ENCODE measurements around the gene TXK. TPM values are rescaled to one million over a fixed set of nuclear protein-coding genes. Genes with fewer than 3 reads are reported as not detected.
A peak's percentile ranks its signal among the peaks of the same experiment; 100 is the strongest.

Gene TXK
- total and polyA plus RNA-seq, 2 experiments from 2014 or later = 0.14 to 0.40 TPM

DNA sequence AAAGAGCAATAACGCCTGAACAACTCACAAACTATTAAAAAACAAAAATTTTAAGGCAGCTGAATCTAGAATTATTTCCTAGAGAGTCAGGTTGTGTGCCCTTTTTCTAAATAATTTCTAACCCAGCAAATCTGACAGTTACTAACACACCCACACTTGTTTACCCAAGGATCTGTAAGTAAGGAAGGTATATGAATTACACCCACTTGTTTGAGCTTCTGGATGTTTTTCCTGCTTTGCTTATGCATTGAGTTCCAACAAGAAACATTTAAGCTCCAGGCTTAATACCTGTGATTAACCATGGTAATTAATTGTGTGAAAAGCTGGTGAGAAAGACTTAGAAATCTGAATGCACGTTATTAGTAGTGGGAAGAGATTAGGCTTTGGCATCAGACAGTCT, 115.9 kb downstream of the TXK start:
- peak overlapping the region; percentile 98 for H3K4me2 ChIP-seq
- H3K4me1 ChIP-seq (ENCODE audit: insufficient read depth) = peaks cover 7% of the 10 kb centered on the region; the same call in 1 of the 2 replicates
- H3K4me1 Mint-ChIP-seq = peaks cover 11% of the 10 kb centered on the region
- H3K79me2 ChIP-seq (replicated peaks; ENCODE audit: insufficient read depth) = peaks cover 24% of the 10 kb centered on the region
- H3F3A ChIP-seq (replicated peaks; ENCODE audit: low read depth) = peaks cover 5% of the 10 kb centered on the region; the same call in 1 of the 2 replicates
- no peak overlapping the region for H2AFZ ChIP-seq
- DNase-seq (ENCODE audit: low spot score) (no peak), ATAC-seq (no peak)
- no peaks in the 10 kb centered on the region for H3K36me3 ChIP-seq (ENCODE audit: insufficient read depth)
- peak overlapping the region; percentile 97 for H3K4me3 ChIP-seq
- peaks cover 11% of the 10 kb centered on the region for H3K36me3 Mint-ChIP-seq (ENCODE audit: low read depth)
- H3K9me2 ChIP-seq (ENCODE audit: insufficient read depth) = peaks cover 8% of the 10 kb centered on the region; the same call in 1 of the 2 replicates
- H3K4me3 Mint-ChIP-seq = peak overlapping the region; percentile 16; the same call in 2 of the 3 replicates
- H3K27me3 Mint-ChIP-seq (ENCODE audit: insufficient read depth, low read depth, poor library complexity) = peaks cover 10% of the 10 kb centered on the region
- H3K27ac ChIP-seq (ENCODE audit: low read depth) = no peak overlapping the region
- TF ChIP-seq ZNF114 (CRISPR knock-in tag; IDR thresholded peaks at IDR 0.05) = no peak
- TF ChIP-seq, protein P1, sequence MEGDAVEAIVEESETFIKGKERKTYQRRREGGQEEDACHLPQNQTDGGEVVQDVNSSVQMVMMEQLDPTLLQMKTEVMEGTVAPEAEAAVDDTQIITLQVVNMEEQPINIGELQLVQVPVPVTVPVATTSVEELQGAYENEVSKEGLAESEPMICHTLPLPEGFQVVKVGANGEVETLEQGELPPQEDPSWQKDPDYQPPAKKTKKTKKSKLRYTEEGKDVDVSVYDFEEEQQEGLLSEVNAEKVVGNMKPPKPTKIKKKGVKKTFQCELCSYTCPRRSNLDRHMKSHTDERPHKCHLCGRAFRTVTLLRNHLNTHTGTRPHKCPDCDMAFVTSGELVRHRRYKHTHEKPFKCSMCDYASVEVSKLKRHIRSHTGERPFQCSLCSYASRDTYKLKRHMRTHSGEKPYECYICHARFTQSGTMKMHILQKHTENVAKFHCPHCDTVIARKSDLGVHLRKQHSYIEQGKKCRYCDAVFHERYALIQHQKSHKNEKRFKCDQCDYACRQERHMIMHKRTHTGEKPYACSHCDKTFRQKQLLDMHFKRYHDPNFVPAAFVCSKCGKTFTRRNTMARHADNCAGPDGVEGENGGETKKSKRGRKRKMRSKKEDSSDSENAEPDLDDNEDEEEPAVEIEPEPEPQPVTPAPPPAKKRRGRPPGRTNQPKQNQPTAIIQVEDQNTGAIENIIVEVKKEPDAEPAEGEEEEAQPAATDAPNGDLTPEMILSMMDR (conservative IDR thresholded peaks at IDR 0.05; ENCODE audit: low read depth in 2 of 2) = no peak
- TF ChIP-seq EZH2phosphoT487 (IDR thresholded peaks at IDR 0.05; ENCODE audit: unreplicated experiment) = no peak
- no peak for TF ChIP-seq CREB1 (CRISPR knock-in tag; IDR thresholded peaks at IDR 0.05; ENCODE audit: low read depth)
- H4K20me1 ChIP-seq (replicated peaks; ENCODE audit: insufficient read depth) = peaks cover 7% of the 10 kb centered on the region
- H3K27ac Mint-ChIP-seq = no peak overlapping the region
- peaks cover 17% of the 10 kb centered on the region for H3K27me3 ChIP-seq (ENCODE audit: insufficient read depth)
- H3K9me3 Mint-ChIP-seq = peaks cover 2% of the 10 kb centered on the region; the same call in 1 of the 3 replicates

DNA sequence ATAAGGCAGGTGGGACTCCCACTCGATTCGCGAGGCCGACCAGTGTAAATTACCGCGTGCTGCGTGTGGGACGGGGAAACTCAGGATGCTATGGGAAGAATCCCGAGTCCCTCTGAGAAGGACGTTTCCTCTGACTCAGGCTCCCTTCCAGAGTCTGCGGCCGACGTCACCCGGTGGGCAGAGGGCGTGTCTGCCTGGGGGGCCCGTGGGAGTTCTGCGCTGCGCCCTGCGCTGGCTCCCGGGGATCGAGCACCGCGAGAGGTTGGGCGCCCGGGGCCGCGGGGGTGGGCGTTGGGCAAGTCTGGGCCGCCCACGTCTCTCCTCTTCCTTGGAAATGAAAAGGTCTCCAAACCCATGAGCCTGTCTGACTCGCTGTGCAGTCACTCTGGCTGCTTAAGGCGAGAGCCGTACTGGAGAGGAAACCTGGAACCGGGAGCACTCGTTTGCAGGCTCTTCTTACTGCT, 116.9 kb downstream of the TXK start:
- Mint-ChIP-seq H3K27ac (peak overlapping the region; percentile 56; the same call in 1 of the 2 replicates), H3K4me1 (peaks cover 11% of the 10 kb centered on the region), H3K27me3 (ENCODE audit: insufficient read depth, low read depth, poor library complexity) (peaks cover 10% of the 10 kb centered on the region), H3K4me3 (peak overlapping the region; percentile 92), H3K9me3 (peaks cover 2% of the 10 kb centered on the region; the same call in 1 of the 3 replicates), H3K36me3 (ENCODE audit: low read depth) (peaks cover 11% of the 10 kb centered on the region)
- Histone ChIP-seq H3K9me2 (ENCODE audit: insufficient read depth) (peaks cover 8% of the 10 kb centered on the region; the same call in 1 of the 2 replicates), H3K27me3 (ENCODE audit: insufficient read depth) (peaks cover 17% of the 10 kb centered on the region), H3K36me3 (ENCODE audit: insufficient read depth) (no peaks in the 10 kb centered on the region), H3K79me2 (replicated peaks; ENCODE audit: insufficient read depth) (peaks cover 24% of the 10 kb centered on the region), H4K20me1 (replicated peaks; ENCODE audit: insufficient read depth) (peaks cover 7% of the 10 kb centered on the region), H3F3A (replicated peaks; ENCODE audit: low read depth) (peaks cover 5% of the 10 kb centered on the region; the same call in 1 of the 2 replicates), H3K27ac (ENCODE audit: low read depth) (no peak overlapping the region), H3K4me2 (peak overlapping the region; percentile 98), H3K4me1 (ENCODE audit: insufficient read depth) (peaks cover 14% of the 10 kb centered on the region; the same call in 1 of the 2 replicates), H2AFZ (peak overlapping the region; percentile 99), H3K4me3 (peak overlapping the region; percentile 97)
- TF ChIP-seq JUNB (IDR thresholded peaks at IDR 0.05; ENCODE audit: unreplicated experiment) (no peak), CREB1 (CRISPR knock-in tag; IDR thresholded peaks at IDR 0.05; ENCODE audit: low read depth) (peak; percentile 52; the same call in 1 of the 2 replicates)
- ATAC-seq = peak; percentile 66
- peak; percentile 73 for DNase-seq (ENCODE audit: low spot score)

Small RNA genes lying within 50 kb of the gene (small RNA-seq; reads per million reads assigned to genes)
- gene RF00019 (ENCODE audit: low replicate concordance) = not detected
- not detected for gene RF00026 (ENCODE audit: low replicate concordance)
- not detected for gene RNU6-838P (ENCODE audit: low replicate concordance)

Other genes with a start within 250 kb of the TXK start
- gene NFXL1, start 219.7 kb downstream of the TXK start, total RNA-seq (2014; rRNA removed; shearing (Covaris generic)) = 31.7 and 38.6 TPM in 2 replicates
- 13.9 and 19.4 TPM in 2 replicates for gene NFXL1, start 219.7 kb downstream of the TXK start, polyA plus RNA-seq (2016; fragmentation: Nextera tagmentation; extraction: Ambion mirVana)
- 2.0 and 3.3 TPM in 2 replicates for gene CNGA1, start 117.6 kb downstream of the TXK start, total RNA-seq (2014; rRNA removed; shearing (Covaris generic))
- gene CNGA1, start 117.6 kb downstream of the TXK start, polyA plus RNA-seq (2016; fragmentation: Nextera tagmentation; extraction: Ambion mirVana) = 4.9 and 6.2 TPM in 2 replicates
- 8.2 and 9.2 TPM in 2 replicates for gene NIPAL1, start 117.5 kb downstream of the TXK start, total RNA-seq (2014; rRNA removed; shearing (Covaris generic))
- gene NIPAL1, start 117.5 kb downstream of the TXK start, polyA plus RNA-seq (2016; fragmentation: Nextera tagmentation; extraction: Ambion mirVana) = 4.5 and 5.3 TPM in 2 replicates
- 3.0 and 8.3 TPM in 2 replicates for gene TEC, start 135.6 kb upstream of the TXK start, total RNA-seq (2014; rRNA removed; shearing (Covaris generic))
- gene TEC, start 135.6 kb upstream of the TXK start, polyA plus RNA-seq (2016; fragmentation: Nextera tagmentation; extraction: Ambion mirVana) = 1.9 and 2.9 TPM in 2 replicates
- 27.9 and 33.5 TPM in 2 replicates for gene SLAIN2, start 207.3 kb upstream of the TXK start, total RNA-seq (2014; rRNA removed; shearing (Covaris generic))
- gene SLAIN2, start 207.3 kb upstream of the TXK start, polyA plus RNA-seq (2016; fragmentation: Nextera tagmentation; extraction: Ambion mirVana) = 21.2 and 21.9 TPM in 2 replicates

Measured in GM23338 (cell line).